Stimulated activated CD8-positive, alpha-beta memory T cell treated with anti-CD3 and anti-CD28 coated beads, Interleukin-2, amount 100 ng/mL, for 1 hour (primary cell): ENCODE measurements around the gene TRAM2.

Experiments used
- DNase-seq, 2 donors: peaks; one replicate each; pipeline ENCODE4 v3.0.0-alpha.2; 2020; ENCODE audit warnings: low read depth in 2 of 2

TRAM2 gene

GRCh38 chr6:52594221-52594620 lies 17.4 kb upstream of the TRAM2 start:
- no peak for DNase-seq

GRCh38 chr6:52591832-52592231 lies 15.0 kb upstream of the TRAM2 start:
- DNase-seq: no peak

GRCh38 chr6:52590152-52590891 lies 13.5 kb upstream of the TRAM2 start:
- no peak for DNase-seq

GRCh38 chr6:52588710-52589091 lies 11.8 kb upstream of the TRAM2 start:
- no peak for DNase-seq

GRCh38 chr6:52588087-52588709 lies 11.3 kb upstream of the TRAM2 start:
- no peak for DNase-seq

- DNase-seq: no peak
These were observed 10.1 kb upstream of the TRAM2 start for GRCh38 chr6:52587001-52587400.

GRCh38 chr6:52584203-52584602 lies 7.3 kb upstream of the TRAM2 start:
- no peak for DNase-seq

- no peak for DNase-seq
These were observed 6.1 kb upstream of the TRAM2 start for GRCh38 chr6:52582996-52583395.

- no peak for DNase-seq
These were observed 5.6 kb upstream of the TRAM2 start for GRCh38 chr6:52582446-52582845.

GRCh38 chr6:52580905-52581304 lies 4.0 kb upstream of the TRAM2 start:
- no peak for DNase-seq

GRCh38 chr6:52579006-52579660 lies 2.3 kb upstream of the TRAM2 start:
- no peak for DNase-seq

- no peak for DNase-seq
These were observed 1.1 kb upstream of the TRAM2 start for GRCh38 chr6:52577778-52578463.

- peak; percentile 24 for DNase-seq
These were observed 353 bp downstream of the TRAM2 start for GRCh38 chr6:52576392-52577021.

- DNase-seq: no peak
These were observed 837 bp downstream of the TRAM2 start for GRCh38 chr6:52576054-52576391.

- DNase-seq: no peak
These were observed 1.4 kb downstream of the TRAM2 start for GRCh38 chr6:52575502-52575892.

- DNase-seq: peak; percentile 37 to 38
These were observed 2.0 kb downstream of the TRAM2 start for GRCh38 chr6:52574709-52575501.

GRCh38 chr6:52573295-52573694 lies 3.6 kb downstream of the TRAM2 start:
- no peak for DNase-seq

- no peak for DNase-seq
These were observed 4.3 kb downstream of the TRAM2 start for GRCh38 chr6:52572536-52572935.

- no peak for DNase-seq
These were observed 5.6 kb downstream of the TRAM2 start for GRCh38 chr6:52571099-52571755.

- DNase-seq: no peak
These were observed 6.6 kb downstream of the TRAM2 start for GRCh38 chr6:52570291-52570700.

- no peak for DNase-seq
These were observed 8.5 kb downstream of the TRAM2 start for GRCh38 chr6:52568320-52568719.
